Neural cell (in vitro differentiated cells): ENCODE results near the gene FADD. TPM values are rescaled to one million over a fixed set of nuclear protein-coding genes. Genes with fewer than 3 reads are reported as not detected.

Source experiments
- H2AFZ ChIP-seq: fragments of 200-600, 300-800 bp; sonication (generic), shearing (Covaris generic); 2 replicates; pipeline ENCODE4 v1.6.0; 2014; ENCODE audit warnings: low read depth, mild to moderate bottlenecking, antibody characterized with exemption, low read length, moderate library complexity
- H3F3A ChIP-seq: fragments of 200-600 bp; shearing (Covaris generic); 2 replicates; pipeline ENCODE4 v1.6.1; 2016; ENCODE audit warnings: mild to moderate bottlenecking, moderate library complexity, mixed read lengths, antibody characterized with exemption, low read length; ENCODE audit not compliant: insufficient read depth, poor library complexity, severe bottlenecking
- H3K27ac ChIP-seq: fragments of 200-600, 300-800 bp; sonication (generic), shearing (Covaris generic); 2 replicates; pipeline ENCODE4 v1.5.1; 2014; ENCODE audit warnings: mild to moderate bottlenecking, low read length, moderate library complexity
- H3K27me3 ChIP-seq: fragments of 300-800, 200-600 bp; sonication (generic), shearing (Covaris generic); 2 replicates; pipeline ENCODE4 v1.6.0; 2014; ENCODE audit warnings: mild to moderate bottlenecking, low read depth, low read length, moderate library complexity; ENCODE audit not compliant: insufficient read depth
- H3K36me3 ChIP-seq: fragments of 300-800, 200-600 bp; sonication (generic), shearing (Covaris generic); 2 replicates; pipeline ENCODE4 v1.5.1; 2014; ENCODE audit warnings: mild to moderate bottlenecking, antibody characterized with exemption, low read length, moderate library complexity; ENCODE audit not compliant: insufficient read depth
- H3K4me2 ChIP-seq: fragments of 300-800, 200-600 bp; sonication (generic), shearing (Covaris generic); 2 replicates; pipeline ENCODE4 v1.6.0; 2014; ENCODE audit warnings: mild to moderate bottlenecking, low read length
- H3K4me3 ChIP-seq: fragments of 300-800, 200-600 bp; sonication (generic), shearing (Covaris generic); 2 replicates; pipeline ENCODE4 v1.5.1; 2014; ENCODE audit warnings: mild to moderate bottlenecking, low read length, moderate library complexity
- H3K79me2 ChIP-seq: fragments of 200-600 bp; shearing (Covaris generic); replicated peaks from 2 replicates; pipeline ENCODE4 v1.6.0; 2014; ENCODE audit warnings: mild to moderate bottlenecking, low read length, moderate library complexity; ENCODE audit not compliant: insufficient read depth
- H3K9ac ChIP-seq: fragments of 300-800, 200-600 bp; sonication (generic), shearing (Covaris generic); 2 replicates; pipeline ENCODE4 v1.6.1; 2016; ENCODE audit warnings: mild to moderate bottlenecking, low read length, mixed read lengths
- H3K9me2 ChIP-seq: fragments of 200-600 bp; shearing (Covaris generic); 2 replicates; pipeline ENCODE4 v1.6.1; 2016; ENCODE audit warnings: mild to moderate bottlenecking, low read length, mixed read lengths; ENCODE audit not compliant: insufficient read depth
- H3K9me3 ChIP-seq: fragments of 200-600, 300-800 bp; sonication (generic), shearing (Covaris generic); 2 replicates; pipeline ENCODE4 v1.6.1; 2016; ENCODE audit warnings: mild to moderate bottlenecking, mixed run types, low read length, moderate library complexity, mixed read lengths
- H4K20me1 ChIP-seq: fragments of 200-600 bp; shearing (Covaris generic); 2 replicates; pipeline ENCODE4 v1.6.1; 2016; ENCODE audit warnings: mild to moderate bottlenecking, mixed run types; ENCODE audit not compliant: insufficient read depth
- CTCF ChIP-seq: fragments of 450-650 bp; IDR thresholded peaks from 2 replicates; pipeline ENCODE4 v1.5.1; 2014; ENCODE audit warnings: antibody characterized with exemption, mild to moderate bottlenecking, moderate library complexity; ENCODE audit not compliant: poor library complexity, severe bottlenecking
- EP300 ChIP-seq: fragments of 450-650 bp; conservative IDR thresholded peaks from 2 replicates; pipeline ENCODE4 v1.6.1; 2014; ENCODE audit warnings: antibody characterized with exemption, mild to moderate bottlenecking, moderate library complexity; ENCODE audit not compliant: poor library complexity, severe bottlenecking
- EZH2 ChIP-seq: fragments of 200-600, 300-800 bp; shearing (Covaris generic), sonication (generic); IDR thresholded peaks from 2 replicates; pipeline ENCODE4 v1.6.1; 2014; ENCODE audit warnings: antibody characterized with exemption, low read length, borderline replicate concordance, mild to moderate bottlenecking; ENCODE audit not compliant: insufficient read depth, poor library complexity, severe bottlenecking
- MXI1 ChIP-seq: fragments of 450-650 bp; conservative IDR thresholded peaks from 2 replicates; pipeline ENCODE4 v1.6.1; 2014; ENCODE audit warnings: antibody characterized with exemption, mild to moderate bottlenecking; ENCODE audit not compliant: poor library complexity, severe bottlenecking
- POLR2AphosphoS5 ChIP-seq: IDR thresholded peaks from 2 replicates; pipeline ENCODE4 v1.6.1; 2012
- RAD21 ChIP-seq: fragments of 450-650 bp; conservative IDR thresholded peaks from 2 replicates; pipeline ENCODE4 v1.6.1; 2014; ENCODE audit warnings: antibody characterized with exemption, mild to moderate bottlenecking, moderate library complexity
- REST ChIP-seq: IDR thresholded peaks from 2 replicates; pipeline ENCODE4 v1.6.1; 2012; ENCODE audit warnings: borderline replicate concordance
- SMC3 ChIP-seq: fragments of 450-650 bp; conservative IDR thresholded peaks from 2 replicates; pipeline ENCODE4 v1.6.1; 2014; ENCODE audit warnings: antibody characterized with exemption, mild to moderate bottlenecking, moderate library complexity; ENCODE audit not compliant: poor library complexity
- TAF1 ChIP-seq: IDR thresholded peaks from 2 replicates; pipeline ENCODE4 v1.6.1; 2012; ENCODE audit warnings: low read depth
- polyA plus RNA-seq: library from polyadenylated mRNA; depleted of rRNA; stranded (reverse); fragments of >200 nt; gene quantifications from 2 replicates; pipeline ENCODE4 v1.2.3, GENCODE V29; 2014

Gene FADD
- polyA plus RNA-seq, 1 donor from 2014 or later, result 23.1 TPM

DNA sequence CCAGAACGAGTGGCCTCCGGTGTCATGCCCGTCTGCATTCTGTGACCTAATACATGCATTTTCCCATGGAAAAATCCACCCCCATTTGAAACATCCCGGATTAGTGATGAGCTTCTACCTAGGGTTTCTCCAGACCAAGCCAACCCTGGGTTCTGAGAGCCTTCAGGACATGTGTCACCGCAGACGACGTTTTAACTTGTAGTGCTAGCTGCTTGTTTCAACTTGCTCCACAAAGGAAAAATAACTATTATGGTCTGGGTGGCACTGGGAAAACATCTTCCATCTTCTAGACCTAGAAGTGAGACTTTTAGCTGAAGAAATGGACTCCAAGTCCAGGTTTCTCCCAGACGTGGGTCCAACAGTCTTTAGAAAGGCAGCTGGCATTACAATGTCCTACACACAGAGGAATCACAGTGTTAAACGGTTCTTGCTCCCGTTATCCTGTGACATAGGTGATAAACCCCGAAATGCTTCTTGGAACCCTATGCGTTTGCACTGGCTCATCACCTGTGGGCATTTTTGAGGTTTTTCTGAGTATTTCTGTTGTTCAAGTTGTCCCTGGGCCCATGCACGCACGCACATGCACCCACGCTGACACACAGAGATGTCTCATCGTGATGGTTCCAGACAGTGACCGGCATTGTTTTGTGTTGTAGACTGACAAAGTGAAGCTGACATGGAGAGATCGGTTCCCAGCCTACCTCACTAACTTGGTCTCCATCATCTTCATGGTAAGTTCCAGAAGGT lies 46.6 kb upstream of the FADD start:
- Histone ChIP-seq H2AFZ (no peak overlapping the region), H3F3A (no peaks in the 10 kb centered on the region), H3K27ac (no peak overlapping the region), H3K9me2 (no peaks in the 10 kb centered on the region), H3K79me2 (no peaks in the 10 kb centered on the region), H3K27me3 (no peaks in the 10 kb centered on the region), H3K4me3 (no peak overlapping the region), H3K9ac (no peak overlapping the region), H4K20me1 (no peaks in the 10 kb centered on the region), H3K4me2 (no peak overlapping the region), H3K36me3 (no peaks in the 10 kb centered on the region), H3K9me3 (no peaks in the 10 kb centered on the region)
- TF ChIP-seq POLR2AphosphoS5, result no peak
- no peak for TF ChIP-seq RAD21
- TF ChIP-seq CTCF, result no peak
- no peak for TF ChIP-seq EP300
- no peak for TF ChIP-seq TAF1
- TF ChIP-seq SMC3, result no peak
- TF ChIP-seq EZH2, result no peak
- TF ChIP-seq REST, result no peak
- no peak for TF ChIP-seq MXI1

DNA sequence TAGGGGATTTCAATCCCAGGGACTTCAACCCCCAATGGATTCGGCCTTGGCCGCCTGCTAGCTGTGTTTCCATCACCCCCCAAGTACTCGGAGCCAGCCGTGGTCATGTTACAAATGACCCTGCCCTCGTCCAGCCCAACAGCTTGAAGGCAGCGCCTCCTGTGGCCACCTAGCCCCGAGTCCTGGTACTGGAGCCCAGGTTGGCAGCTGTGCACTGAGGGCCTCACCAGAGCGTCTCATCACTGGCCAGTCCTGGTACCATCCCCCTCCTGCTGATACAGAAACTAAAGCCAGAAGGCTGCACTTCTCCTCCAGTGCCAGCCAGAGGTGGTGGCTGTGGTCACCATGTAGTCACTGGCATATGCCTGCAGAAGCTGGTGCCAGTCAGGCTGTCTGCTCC lies 44.9 kb upstream of the FADD start:
- TF ChIP-seq MXI1 (no peak), EZH2 (no peak), POLR2AphosphoS5 (no peak), SMC3 (no peak), CTCF (no peak), REST (no peak), RAD21 (no peak), TAF1 (no peak), EP300 (no peak)
- H4K20me1 ChIP-seq, result no peaks in the 10 kb centered on the region
- no peak overlapping the region for H3K4me2 ChIP-seq
- no peaks in the 10 kb centered on the region for H3K9me3 ChIP-seq
- no peak overlapping the region for H3K27ac ChIP-seq
- H3K9ac ChIP-seq, result no peak overlapping the region
- no peaks in the 10 kb centered on the region for H3K9me2 ChIP-seq
- no peak overlapping the region for H2AFZ ChIP-seq
- H3F3A ChIP-seq, result no peaks in the 10 kb centered on the region
- no peaks in the 10 kb centered on the region for H3K79me2 ChIP-seq
- no peak overlapping the region for H3K4me3 ChIP-seq
- no peaks in the 10 kb centered on the region for H3K36me3 ChIP-seq
- H3K27me3 ChIP-seq, result no peaks in the 10 kb centered on the region
